WTC11 (cell line): ENCODE measurements around the gene TNIK. TPM values are rescaled to one million over a fixed set of nuclear protein-coding genes. Genes with fewer than 3 reads are reported as not detected.
A peak's percentile ranks its signal among the peaks of the same experiment; 100 is the strongest.

Experiments
- ATAC-seq: fragments of 200-7000 bp; cut with Tn5 transposase; 2 replicates; pipeline ENCODE4 v1.10.0; 2021; ENCODE audit warnings: mild to moderate bottlenecking, moderate library complexity
- CTCF ChIA-PET: fragments of 300-600 bp; sonication (Branson Sonifier 250); formaldehyde crosslinking; loops from one replicate; lab custom pipeline; 2021; ENCODE audit warnings: antibody characterized with exemption; lab: Charles Lee
- POLR2A ChIA-PET: fragments of 350-600 bp; sonication (Branson Sonifier 250); formaldehyde crosslinking; loops from one replicate; lab custom pipeline; 2021; ENCODE audit warnings: antibody characterized with exemption; lab: Charles Lee
- DNase-seq: peaks from one replicate; pipeline ENCODE4 v3.0.0; 2021; ENCODE audit warnings: low spot score
- H3K27ac Mint-ChIP-seq: 2 replicates; pipeline ENCODE4 v1.8.0; 2021; ENCODE audit warnings: mixed read lengths
- H3K27me3 Mint-ChIP-seq: 2 replicates; pipeline ENCODE4 v1.8.0; 2021; ENCODE audit warnings: low read depth, mild to moderate bottlenecking, moderate library complexity, mixed read lengths
- H3K36me3 Mint-ChIP-seq: 2 replicates; pipeline ENCODE4 v1.8.0; 2021; ENCODE audit warnings: mixed read lengths
- H3K4me1 Mint-ChIP-seq: 2 replicates; pipeline ENCODE4 v1.8.0; 2022; ENCODE audit warnings: mixed read lengths
- H3K4me3 Mint-ChIP-seq: 2 replicates; pipeline ENCODE4 v1.8.0; 2021; ENCODE audit warnings: mild to moderate bottlenecking, moderate library complexity, mixed read lengths
- H3K9me3 Mint-ChIP-seq: 2 replicates; pipeline ENCODE4 v1.8.0; 2021; ENCODE audit warnings: mixed read lengths
- AR ChIP-seq: fragments of 250-450 bp; sonication (Bioruptor Pico); IDR thresholded peaks from 2 replicates; pipeline ENCODE4 v1.9.0; 2021; ENCODE audit warnings: mild to moderate bottlenecking
- ATF1 ChIP-seq: sonication (generic); formaldehyde crosslinking; IDR thresholded peaks from 2 replicates; pipeline ENCODE4 v1.8.1; 2023; ENCODE audit warnings: mild to moderate bottlenecking, moderate library complexity, missing genetic modification reagents
- ATF3 ChIP-seq: sonication (generic); formaldehyde crosslinking; conservative IDR thresholded peaks from 2 replicates; pipeline ENCODE4 v1.8.1; 2022; ENCODE audit warnings: mild to moderate bottlenecking, missing genetic modification reagents
- EMX1 ChIP-seq: fragments of 250-450 bp; sonication (Bioruptor Pico); IDR thresholded peaks from 2 replicates; pipeline ENCODE4 v1.8.0; 2021; ENCODE audit warnings: mild to moderate bottlenecking
- ETV6 ChIP-seq: sonication (generic); formaldehyde crosslinking; IDR thresholded peaks from 2 replicates; pipeline ENCODE4 v1.8.1; 2022; ENCODE audit warnings: mild to moderate bottlenecking, missing genetic modification reagents
- FOXK1 ChIP-seq: sonication (generic); formaldehyde crosslinking; IDR thresholded peaks from 2 replicates; pipeline ENCODE4 v1.8.0; 2022; ENCODE audit warnings: mild to moderate bottlenecking, moderate library complexity, missing genetic modification reagents
- FOXP1 ChIP-seq: sonication (generic); formaldehyde crosslinking; IDR thresholded peaks from 2 replicates; pipeline ENCODE4 v1.8.0; 2022; ENCODE audit warnings: missing genetic modification reagents, mild to moderate bottlenecking, moderate library complexity, borderline replicate concordance
- GRHL2 ChIP-seq: fragments of 250-450 bp; sonication (Bioruptor Pico); IDR thresholded peaks from 2 replicates; pipeline ENCODE4 v1.8.0; 2022; ENCODE audit warnings: mild to moderate bottlenecking, moderate library complexity; ENCODE audit not compliant: insufficient replicate concordance, severe bottlenecking
- IRF2 ChIP-seq: sonication (generic); formaldehyde crosslinking; IDR thresholded peaks from 2 replicates; pipeline ENCODE4 v1.8.0; 2022; ENCODE audit warnings: low read depth, missing genetic modification reagents, borderline replicate concordance
- JAZF1 ChIP-seq: fragments of 250-450 bp; sonication (Bioruptor Pico); IDR thresholded peaks from 2 replicates; pipeline ENCODE4 v1.9.0; 2021; ENCODE audit warnings: moderate library complexity, mild to moderate bottlenecking, inconsistent platforms
- KAT7 ChIP-seq: sonication (generic); formaldehyde crosslinking; IDR thresholded peaks from 2 replicates; pipeline ENCODE4 v1.8.1; 2023; ENCODE audit warnings: missing genetic modification reagents, mild to moderate bottlenecking, borderline replicate concordance
- MAX ChIP-seq: sonication (generic); formaldehyde crosslinking; IDR thresholded peaks from 2 replicates; pipeline ENCODE4 v1.8.0; 2022; ENCODE audit warnings: mild to moderate bottlenecking, missing genetic modification reagents
- MXD4 ChIP-seq: fragments of 250-450 bp; sonication (Bioruptor Pico); IDR thresholded peaks from 2 replicates; pipeline ENCODE4 v1.8.0; 2021; ENCODE audit warnings: mild to moderate bottlenecking, moderate library complexity, borderline replicate concordance
- NFE2L1 ChIP-seq: sonication (generic); formaldehyde crosslinking; IDR thresholded peaks from 2 replicates; pipeline ENCODE4 v1.8.1; 2023; ENCODE audit warnings: missing genetic modification reagents
- ZNF219 ChIP-seq: sonication (generic); formaldehyde crosslinking; IDR thresholded peaks from 2 replicates; pipeline ENCODE4 v1.8.0; 2023; ENCODE audit warnings: missing genetic modification reagents, mild to moderate bottlenecking, borderline replicate concordance
- total RNA-seq: library from RNA; stranded (reverse); gene quantifications from 3 replicates; pipeline ENCODE4 v1.2.3, GENCODE V29; 2021
- TF ChIP-seq, protein P1 (sequence below): sonication (generic); formaldehyde crosslinking; IDR thresholded peaks from 2 replicates; pipeline ENCODE4 v1.8.0; 2022; ENCODE audit warnings: mild to moderate bottlenecking, missing genetic modification reagents
- TF ChIP-seq, protein P2 (sequence below): fragments of 250-450 bp; sonication (Bioruptor Pico); IDR thresholded peaks from 2 replicates; pipeline ENCODE4 v2.1.2; 2022; ENCODE audit warnings: mild to moderate bottlenecking, moderate library complexity
- TF ChIP-seq, protein P3 (sequence below): sonication (generic); formaldehyde crosslinking; IDR thresholded peaks from 2 replicates; pipeline ENCODE4 v1.8.0; 2023; ENCODE audit warnings: missing genetic modification reagents

The TNIK gene
- total RNA-seq, 1 experiment from 2014 or later: 50.3 TPM

GRCh38 chr3:171178714-171179113, 281.5 kb downstream of the TNIK start (continued):
- no peak for TF ChIP-seq MAX

GRCh38 chr3:171177553-171177952, 282.7 kb downstream of the TNIK start:
- ATAC-seq (no peak), DNase-seq (no peak)
- Mint-ChIP-seq H3K36me3 (peaks cover 12% of the 10 kb centered on the region), H3K4me1 (peaks cover 18% of the 10 kb centered on the region), H3K27me3 (no peaks in the 10 kb centered on the region), H3K27ac (peak overlapping the region; percentile 39; the same call in 1 of the 2 replicates), H3K4me3 (no peak overlapping the region)
- CTCF ChIA-PET: no interaction called here
- TF ChIP-seq IRF2 (no peak), MXD4 (CRISPR knock-in tag) (no peak), EMX1 (CRISPR knock-in tag) (no peak), AR (CRISPR knock-in tag) (no peak), ZNF219 (CRISPR knock-in tag) (no peak), FOXK1 (no peak), ATF1 (CRISPR knock-in tag) (no peak), ATF3 (CRISPR knock-in tag) (no peak), GRHL2 (CRISPR knock-in tag) (no peak), JAZF1 (CRISPR knock-in tag) (no peak), NFE2L1 (no peak), ETV6 (CRISPR knock-in tag) (no peak), FOXP1 (CRISPR knock-in tag) (no peak)
- TF ChIP-seq, protein P1, sequence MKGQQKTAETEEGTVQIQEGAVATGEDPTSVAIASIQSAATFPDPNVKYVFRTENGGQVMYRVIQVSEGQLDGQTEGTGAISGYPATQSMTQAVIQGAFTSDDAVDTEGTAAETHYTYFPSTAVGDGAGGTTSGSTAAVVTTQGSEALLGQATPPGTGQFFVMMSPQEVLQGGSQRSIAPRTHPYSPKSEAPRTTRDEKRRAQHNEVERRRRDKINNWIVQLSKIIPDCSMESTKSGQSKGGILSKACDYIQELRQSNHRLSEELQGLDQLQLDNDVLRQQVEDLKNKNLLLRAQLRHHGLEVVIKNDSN (CRISPR knock-in tag): no peak
- TF ChIP-seq, protein P2, sequence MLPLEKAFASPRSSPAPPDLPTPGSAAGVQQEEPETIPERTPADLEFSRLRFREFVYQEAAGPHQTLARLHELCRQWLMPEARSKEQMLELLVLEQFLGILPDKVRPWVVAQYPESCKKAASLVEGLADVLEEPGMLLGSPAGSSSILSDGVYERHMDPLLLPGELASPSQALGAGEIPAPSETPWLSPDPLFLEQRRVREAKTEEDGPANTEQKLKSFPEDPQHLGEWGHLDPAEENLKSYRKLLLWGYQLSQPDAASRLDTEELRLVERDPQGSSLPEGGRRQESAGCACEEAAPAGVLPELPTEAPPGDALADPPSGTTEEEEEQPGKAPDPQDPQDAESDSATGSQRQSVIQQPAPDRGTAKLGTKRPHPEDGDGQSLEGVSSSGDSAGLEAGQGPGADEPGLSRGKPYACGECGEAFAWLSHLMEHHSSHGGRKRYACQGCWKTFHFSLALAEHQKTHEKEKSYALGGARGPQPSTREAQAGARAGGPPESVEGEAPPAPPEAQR: no peak
- TF ChIP-seq, protein P3, sequence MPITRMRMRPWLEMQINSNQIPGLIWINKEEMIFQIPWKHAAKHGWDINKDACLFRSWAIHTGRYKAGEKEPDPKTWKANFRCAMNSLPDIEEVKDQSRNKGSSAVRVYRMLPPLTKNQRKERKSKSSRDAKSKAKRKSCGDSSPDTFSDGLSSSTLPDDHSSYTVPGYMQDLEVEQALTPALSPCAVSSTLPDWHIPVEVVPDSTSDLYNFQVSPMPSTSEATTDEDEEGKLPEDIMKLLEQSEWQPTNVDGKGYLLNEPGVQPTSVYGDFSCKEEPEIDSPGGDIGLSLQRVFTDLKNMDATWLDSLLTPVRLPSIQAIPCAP (CRISPR knock-in tag): no peak
- TF ChIP-seq, all 79 proteins: peak for 0
- no peaks in the 10 kb centered on the region for H3K9me3 Mint-ChIP-seq
- POLR2A ChIA-PET: no interaction called here

DNA sequence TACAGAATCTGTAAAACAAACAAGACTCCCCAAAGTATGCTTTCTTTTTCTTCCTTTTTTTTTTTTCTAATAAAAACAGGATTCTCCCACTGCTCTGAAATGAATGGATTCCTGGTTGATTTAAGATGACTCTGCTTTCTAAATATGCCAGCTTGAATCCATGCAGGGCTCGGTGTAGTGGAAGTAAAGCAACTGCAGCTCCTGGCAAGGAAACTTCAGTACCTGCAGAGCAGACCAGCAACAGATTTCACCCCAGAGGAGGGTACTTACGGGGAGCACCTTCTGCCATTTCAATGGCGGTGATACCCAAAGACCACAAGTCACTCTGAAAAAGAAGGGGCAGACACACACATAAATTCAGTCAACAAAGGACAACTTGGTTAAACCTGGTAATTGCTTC, 283.1 kb downstream of the TNIK start:
- H3K27ac Mint-ChIP-seq: no peak overlapping the region
- H3K36me3 Mint-ChIP-seq: peaks cover 12% of the 10 kb centered on the region
- H3K27me3 Mint-ChIP-seq: no peaks in the 10 kb centered on the region
- no peaks in the 10 kb centered on the region for H3K9me3 Mint-ChIP-seq
- CTCF ChIA-PET: no interaction called here
- no peak for ATAC-seq
- POLR2A ChIA-PET: no interaction called here
- no peak for TF ChIP-seq KAT7 (CRISPR knock-in tag)
- TF ChIP-seq, protein P2: no peak
- H3K4me3 Mint-ChIP-seq: no peak overlapping the region
- peaks cover 18% of the 10 kb centered on the region for H3K4me1 Mint-ChIP-seq
- no peak for DNase-seq
